Activated CD4-positive, CD25-positive, alpha-beta regulatory T cell treated with anti-CD3 and anti-CD28 coated beads, Interleukin-2, amount 50 U/mL, for 16 hours (primary cell): ENCODE measurements around the gene CCDC187.

Source experiments
- DNase-seq: peaks from one replicate; pipeline ENCODE4 v3.0.0-alpha.2; 2020; ENCODE audit warnings: low read depth, low spot score

CCDC187 gene

GRCh38 chr9:136253246-136254130, 50.4 kb downstream of the CCDC187 start:
- DNase-seq = no peak

- DNase-seq = no peak
Measured at GRCh38 chr9:136252846-136253245, 51.0 kb downstream of the CCDC187 start.

GRCh38 chr9:136252281-136252680, 51.6 kb downstream of the CCDC187 start:
- no peak for DNase-seq

- DNase-seq = no peak
Measured at GRCh38 chr9:136251264-136252115, 52.4 kb downstream of the CCDC187 start.

GRCh38 chr9:136250676-136251075, 53.2 kb downstream of the CCDC187 start:
- no peak for DNase-seq

- DNase-seq = no peak
Measured at GRCh38 chr9:136249877-136250559, 53.9 kb downstream of the CCDC187 start.

- no peak for DNase-seq
Measured at GRCh38 chr9:136248951-136249876, 54.7 kb downstream of the CCDC187 start.

- DNase-seq = no peak
Measured at GRCh38 chr9:136247947-136248637, 55.8 kb downstream of the CCDC187 start.

- DNase-seq = no peak
Measured at GRCh38 chr9:136247551-136247916, 56.4 kb downstream of the CCDC187 start.

- no peak for DNase-seq
Measured at GRCh38 chr9:136246849-136247550, 56.9 kb downstream of the CCDC187 start.

- peak; percentile 68 for DNase-seq
Measured at GRCh38 chr9:136245219-136246150, 58.4 kb downstream of the CCDC187 start, which contains the start of gene QSOX2. Gene QSOX2, minus strand, starts transcription at chr9:136245812. Its CDS starts 9 bp downstream, at chr9:136245803.

GRCh38 chr9:136244969-136245218, 59.0 kb downstream of the CCDC187 start:
- no peak for DNase-seq

- DNase-seq = peak; percentile 26
Measured at GRCh38 chr9:136244122-136244968, 59.5 kb downstream of the CCDC187 start.

GRCh38 chr9:136243631-136244030, 60.3 kb downstream of the CCDC187 start:
- DNase-seq = no peak

- no peak for DNase-seq
Measured at GRCh38 chr9:136242918-136243525, 60.9 kb downstream of the CCDC187 start.

- DNase-seq = no peak
Measured at GRCh38 chr9:136242248-136242647, 61.6 kb downstream of the CCDC187 start.

- DNase-seq = no peak
Measured at GRCh38 chr9:136241542-136241941, 62.4 kb downstream of the CCDC187 start.
